Lung (tissue), 12 donors: Measurements from ENCODE around the gene NPPB. TPM values are rescaled to one million over a fixed set of nuclear protein-coding genes. Genes with fewer than 3 reads are reported as not detected.

Experiments
- ATAC-seq: fragments of 200-7000 bp; cut with Tn5 transposase; one replicate; pipeline ENCODE4 v1.9.1; 2020; ENCODE audit warnings: moderate number of reproducible peaks; ENCODE audit not compliant: insufficient read depth, low FRiP score
- DNase-seq, 3 donors: peaks; one replicate each; pipeline ENCODE4 v3.0.0-alpha.2; 2013 to 2017
- H3K27ac ChIP-seq, 2 donors: one replicate each; pipeline ENCODE4 v1.5.1; 2013; ENCODE audit warnings: mild to moderate bottlenecking in 2 of 2, moderate library complexity in 2 of 2, control low read depth in 1 of 2, inconsistent platforms in 1 of 2, low read depth in 1 of 2, low read length in 1 of 2
- H3K27me3 ChIP-seq, 3 donors: one replicate each; pipeline ENCODE4 v1.5.1; 2013; ENCODE audit warnings: low read length in 2 of 3; ENCODE audit not compliant: control insufficient read depth in 3 of 3, insufficient read depth in 3 of 3
- H3K36me3 ChIP-seq, 4 donors: one replicate each; pipeline ENCODE4 v1.5.1; 2013; ENCODE audit warnings: low read length in 4 of 4, mild to moderate bottlenecking in 1 of 4, moderate library complexity in 1 of 4; ENCODE audit not compliant: control insufficient read depth in 4 of 4, insufficient read depth in 4 of 4
- H3K4me1 ChIP-seq, 5 donors: one replicate each; pipeline ENCODE4 v1.5.1; 2013; ENCODE audit warnings: low read length in 5 of 5, mild to moderate bottlenecking in 2 of 5, moderate library complexity in 1 of 5; ENCODE audit not compliant: control insufficient read depth in 5 of 5, insufficient read depth in 5 of 5
- H3K4me3 ChIP-seq: one replicate; pipeline ENCODE4 v1.5.1; 2013; ENCODE audit warnings: mild to moderate bottlenecking, control low read depth, moderate library complexity
- H3K9ac ChIP-seq, 2 donors: one replicate each; pipeline ENCODE4 v1.5.1; 2013; ENCODE audit warnings: low read length in 2 of 2, control low read depth in 1 of 2; ENCODE audit not compliant: insufficient read depth in 1 of 2
- H3K9me3 ChIP-seq, 4 donors: one replicate each; pipeline ENCODE4 v1.5.1; 2013; ENCODE audit warnings: low read length in 3 of 4, mild to moderate bottlenecking in 1 of 4, moderate library complexity in 1 of 4; ENCODE audit not compliant: control insufficient read depth in 4 of 4, insufficient read depth in 3 of 4
- CTCF ChIP-seq: IDR thresholded peaks from 2 replicates; pipeline ENCODE4 v1.5.1; 2012; ENCODE audit warnings: mild to moderate bottlenecking; ENCODE audit errors: control extremely low read depth, extremely low read depth
- WGBS, 2 donors: extraction: QIAGEN DNeasy Blood & Tissue Kit; methylation state at CpG; one replicate each; pipeline ENCODE4 v1.1.7; 2013; 5-methylcytosine and 5-hydroxymethylcytosine counted together
- polyA plus RNA-seq, 2 donors: library from polyadenylated mRNA; stranded (reverse); fragments of 200-250 nt; gene quantifications; one replicate each; pipeline ENCODE4 v1.2.1, GENCODE V29; 2013
- total RNA-seq, 2 donors: library from RNA; depleted of rRNA in 1 of 2; stranded (reverse); fragments of >200 nt in 1 of 2; gene quantifications; one replicate each; pipeline ENCODE4 v1.2.1, GENCODE V29; 2014 to 2021
- donor health status: control.
- donor health status: control.
- donor health status: Bipolar disorder and iron deficiency.
- donor health status: healthy.
- donor health status: DM: yes; HTN: yes; CAD: no.

The NPPB gene
- total and polyA plus RNA-seq, 4 donors, result 0.45 to 3.6 (median 1.1) TPM; not detected in 1

GRCh38 chr1:11826946-11827345 is 31.8 kb downstream of the NPPB start:
- 94 to 97% methylated on average over 9 of the region's 9 CpGs for WGBS, 2 donors

GRCh38 chr1:11825131-11825530 is 33.6 kb downstream of the NPPB start:
- Histone ChIP-seq H3K4me1 (no peaks in the 10 kb centered on the region), H3K4me3 (no peak overlapping the region), H3K36me3 (peaks cover 27 to 61% (median 39%) of the 10 kb centered on the region in 4 donors), H3K27ac (no peak overlapping the region), H3K9me3 (no peaks in the 10 kb centered on the region), H3K27me3 (no peaks in the 10 kb centered on the region), H3K9ac (no peak overlapping the region)
- WGBS, 2 donors, result 92 to 95% methylated on average over 7 of the region's 7 CpGs
- ATAC-seq, result no peak
- TF ChIP-seq CTCF, result no peak
- DNase-seq, result no peak

More at GRCh38 chr1:11826946-11827345, 31.8 kb downstream of the NPPB start:
- no peak overlapping the region for H3K4me3 ChIP-seq
- ATAC-seq, result no peak
- no peak for TF ChIP-seq CTCF
- H3K27ac ChIP-seq, result no peak overlapping the region
- no peaks in the 10 kb centered on the region for H3K9me3 ChIP-seq
- H3K27me3 ChIP-seq, result no peaks in the 10 kb centered on the region
- no peaks in the 10 kb centered on the region for H3K4me1 ChIP-seq
- peaks cover 28 to 64% (median 41%) of the 10 kb centered on the region in 4 donors for H3K36me3 ChIP-seq
- DNase-seq, result no peak
- no peak overlapping the region for H3K9ac ChIP-seq

GRCh38 chr1:11823366-11824137 is 35.2 kb downstream of the NPPB start:
- Histone ChIP-seq H3K4me1 (no peaks in the 10 kb centered on the region), H3K36me3 (peaks cover 25 to 54% (median 38%) of the 10 kb centered on the region in 4 donors)
- WGBS, 2 donors, result 93 to 96% methylated on average over 17 of the region's 17 CpGs

More at GRCh38 chr1:11823366-11824137, 35.2 kb downstream of the NPPB start:
- no peak for DNase-seq
- Histone ChIP-seq H3K9me3 (no peaks in the 10 kb centered on the region), H3K27ac (no peak overlapping the region), H3K9ac (no peak overlapping the region), H3K27me3 (no peaks in the 10 kb centered on the region), H3K4me3 (no peak overlapping the region)
- ATAC-seq, result no peak
- TF ChIP-seq CTCF, result no peak
